ENCODE measurements around the gene SCN11A.

- TF ChIP-seq POLR2AphosphoS5 (IDR thresholded peaks at IDR 0.05; ENCODE audit: low read depth), result no peak
- TF ChIP-seq CTCF (IDR thresholded peaks at IDR 0.05; ENCODE audit: insufficient read depth, low read length), result no peak
- no peak for TF ChIP-seq REST (IDR thresholded peaks at IDR 0.05; ENCODE audit: insufficient replicate concordance, low read depth)
- no peak for TF ChIP-seq GABPA (IDR thresholded peaks at IDR 0.05; ENCODE audit: low read depth)
- no peak for TF ChIP-seq SPI1 (IDR thresholded peaks at IDR 0.05; ENCODE audit: borderline replicate concordance, low read depth)
Measured at GRCh38 chr3:39062180-39062579, 10.4 kb upstream of the SCN11A start.

Measured in HL-60 (cell line).